CD14-positive monocyte (primary cell): Measurements from ENCODE around the gene ZC3H7A. TPM values are rescaled to one million over a fixed set of nuclear protein-coding genes. Genes with fewer than 3 reads are reported as not detected.
"Not testable (repeated sequence)": the region's sequence is repeated elsewhere in the genome, so short reads cannot be mapped to it uniquely, and the experiment has no call there.

ENCODE experiments used
- DNase-seq, 3 donors: peaks; one replicate each; pipeline ENCODE4 v3.0.0-alpha.2; 2011 to 2022
- H2AFZ ChIP-seq: 2 replicates; pipeline ENCODE4 v1.6.0; 2012; ENCODE audit warnings: mild to moderate bottlenecking, low read depth, low read length, inconsistent platforms; ENCODE audit not compliant: insufficient read depth, poor library complexity, severe bottlenecking
- H3K27ac ChIP-seq, 2 donors: 1 replicate in 1 of 2; 2 replicates in 1 of 2; pipeline ENCODE4 v1.5.1; 2012 to 2013; ENCODE audit warnings: low read length in 2 of 2, control low read depth in 1 of 2, inconsistent platforms in 1 of 2, low read depth in 1 of 2, mild to moderate bottlenecking in 1 of 2
- H3K27me3 ChIP-seq, 2 donors: one replicate each; pipeline versions ENCODE4 v1.6.0 to v1.6.1; 2011 to 2013; ENCODE audit warnings: low read length in 2 of 2; ENCODE audit not compliant: control insufficient read depth in 2 of 2, insufficient read depth in 2 of 2
- H3K36me3 ChIP-seq, 2 donors: replicated peaks in 1 of 2; 1 replicate in 1 of 2; 2 replicates in 1 of 2; pipeline versions ENCODE4 v1.5.1 to v1.6.1; 2012 to 2013; ENCODE audit warnings: low read length in 2 of 2, control low read depth in 1 of 2, inconsistent platforms in 1 of 2, mild to moderate bottlenecking in 1 of 2; ENCODE audit not compliant: insufficient read depth in 2 of 2, control insufficient read depth in 1 of 2
- H3K4me1 ChIP-seq, 2 donors: 1 replicate in 1 of 2; 2 replicates in 1 of 2; pipeline versions ENCODE4 v1.5.1 to v1.6.1; 2012 to 2013; ENCODE audit warnings: low read length in 2 of 2, control low read depth in 1 of 2, inconsistent platforms in 1 of 2, mild to moderate bottlenecking in 1 of 2, moderate library complexity in 1 of 2; ENCODE audit not compliant: insufficient read depth in 2 of 2, control insufficient read depth in 1 of 2
- H3K4me2 ChIP-seq: replicated peaks from 2 replicates; pipeline ENCODE3; 2012; ENCODE audit warnings: low read length, moderate library complexity, mild to moderate bottlenecking; ENCODE audit not compliant: poor library complexity, severe bottlenecking; ENCODE audit errors: extremely low read depth
- H3K4me3 ChIP-seq, 3 experiments: fragments of 200-600 bp in 1 of 3; sonication (generic) in 1 of 3; replicated peaks in 1 of 3; 1 replicate in 2 of 3; 2 replicates in 1 of 3; pipeline ENCODE4 v1.5.1; 2011 to 2013; ENCODE audit warnings: low read length in 3 of 3, mild to moderate bottlenecking in 3 of 3, control low read depth in 2 of 3, low read depth in 2 of 3, inconsistent platforms in 1 of 3, moderate library complexity in 1 of 3
- H3K79me2 ChIP-seq: 2 replicates; pipeline ENCODE4 v1.6.0; 2012; ENCODE audit warnings: mild to moderate bottlenecking, control low read depth, inconsistent platforms, low read length, moderate library complexity; ENCODE audit not compliant: insufficient read depth
- H3K9ac ChIP-seq: 2 replicates; pipeline ENCODE4 v1.6.0; 2017; ENCODE audit warnings: low read length, mild to moderate bottlenecking; ENCODE audit not compliant: insufficient read depth, poor library complexity, severe bottlenecking
- H3K9me3 ChIP-seq, 2 donors: replicated peaks in 1 of 2; 1 replicate in 1 of 2; 2 replicates in 1 of 2; pipeline versions ENCODE4 v1.5.1 to v1.6.1; 2012 to 2013; ENCODE audit warnings: low read length in 2 of 2, control low read depth in 1 of 2; ENCODE audit not compliant: control insufficient read depth in 1 of 2, insufficient read depth in 1 of 2
- H4K20me1 ChIP-seq: 2 replicates; pipeline ENCODE4 v1.6.0; 2012; ENCODE audit warnings: mild to moderate bottlenecking, low read length, control low read depth, moderate library complexity; ENCODE audit not compliant: insufficient read depth
- H3K27ac Mint-ChIP-seq, 7 donors: one replicate each; pipeline ENCODE4 v1.8.0; 2020; ENCODE audit warnings: mild to moderate bottlenecking in 7 of 7, mixed read lengths in 7 of 7, moderate library complexity in 6 of 7, inconsistent platforms in 2 of 7
- H3K27me3 Mint-ChIP-seq, 3 donors: one replicate each; pipeline ENCODE4 v1.8.0; 2021 to 2022; ENCODE audit warnings: low read depth in 3 of 3, mild to moderate bottlenecking in 3 of 3, mixed read lengths in 3 of 3, moderate library complexity in 3 of 3, inconsistent platforms in 1 of 3
- H3K36me3 Mint-ChIP-seq, 2 donors: one replicate each; pipeline ENCODE4 v1.8.0; 2020; ENCODE audit warnings: mixed read lengths in 2 of 2, inconsistent platforms in 1 of 2, mild to moderate bottlenecking in 1 of 2
- H3K4me1 Mint-ChIP-seq: one replicate; pipeline ENCODE4 v1.8.0; 2020; ENCODE audit warnings: mild to moderate bottlenecking, mixed read lengths
- H3K4me3 Mint-ChIP-seq, 2 donors: one replicate each; pipeline ENCODE4 v1.8.0; 2020; ENCODE audit warnings: mild to moderate bottlenecking in 2 of 2, mixed read lengths in 2 of 2, moderate library complexity in 1 of 2
- H3K9me3 Mint-ChIP-seq, 7 donors: one replicate each; pipeline ENCODE4 v1.8.0; 2020 to 2022; ENCODE audit warnings: mixed read lengths in 7 of 7, mild to moderate bottlenecking in 6 of 7, moderate library complexity in 6 of 7, inconsistent platforms in 2 of 7
- WGBS: methylation state at CpG from one replicate; pipeline ENCODE4 v1.1.5; 2013; ENCODE audit warnings: missing lambda C conversion rate; ENCODE audit not compliant: insufficient coverage; 5-methylcytosine and 5-hydroxymethylcytosine counted together
- intact Hi-C, 2 donors: fragments of 100-400 bp; cut with micrococcal nuclease; formaldehyde crosslinking; loops; one replicate each; pipeline versions ENCODE4 v1.15.0 to v1.15.1; 2023
- polyA plus RNA-seq, 3 donors: library from polyadenylated mRNA; depleted of rRNA in 1 of 3; unstranded in 2 of 3; stranded (reverse) in 1 of 3; fragments of 300-500 nt in 2 of 3; fragments of >200 nt in 1 of 3; fragmentation: Illumina TruSeq in 2 of 3; gene quantifications; 1 replicate in 2 of 3; 2 replicates in 1 of 3; pipeline ENCODE4 v1.2.3, GENCODE V29; 2012 to 2021
- TF ChIP-seq, protein P1 (sequence below): fragments of 200-600 bp; IDR thresholded peaks from one replicate; pipeline ENCODE4 v1.8.0; 2022; ENCODE audit warnings: antibody characterized with exemption, mild to moderate bottlenecking

Gene ZC3H7A
- polyA plus RNA-seq, 3 donors = 22.6 to 62.0 (median 27.5) TPM

GRCh38 chr16:11833951-11834695 is 37.1 kb upstream of the ZC3H7A start:
- H3K36me3 Mint-ChIP-seq = peaks cover 31 to 35% of the 10 kb centered on the region in 2 donors
- peaks cover 19% of the 10 kb centered on the region for H3K4me1 Mint-ChIP-seq
- no peaks in the 10 kb centered on the region for H3K79me2 ChIP-seq
- H3K27ac ChIP-seq = peak overlapping the region in 1 of 2 donors; percentile 40
- H3K4me1 ChIP-seq = peaks cover 13 to 18% of the 10 kb centered on the region in 2 donors
- H3K27ac Mint-ChIP-seq = peak overlapping the region in 1 of 7 donors; percentile 13
- intact Hi-C loops = no loop called here
- no CpG with 5 or more reads among the region's 6 CpGs for WGBS
- H4K20me1 ChIP-seq = no peaks in the 10 kb centered on the region
- peak; percentile 18 to 47 (median 34) for DNase-seq
- no peak overlapping the region for H3K9ac ChIP-seq
- H3K27me3 Mint-ChIP-seq = peaks cover 0 to 2% (median 0%) of the 10 kb centered on the region in 3 donors
- H3K9me3 ChIP-seq = no peaks in the 10 kb centered on the region
- H3K4me3 ChIP-seq = no peak overlapping the region
- H3K9me3 Mint-ChIP-seq = no peaks in the 10 kb centered on the region
- no peak overlapping the region for H2AFZ ChIP-seq
- no peaks in the 10 kb centered on the region for H3K27me3 ChIP-seq
- H3K4me3 Mint-ChIP-seq = no peak overlapping the region
- TF ChIP-seq, protein P1, sequence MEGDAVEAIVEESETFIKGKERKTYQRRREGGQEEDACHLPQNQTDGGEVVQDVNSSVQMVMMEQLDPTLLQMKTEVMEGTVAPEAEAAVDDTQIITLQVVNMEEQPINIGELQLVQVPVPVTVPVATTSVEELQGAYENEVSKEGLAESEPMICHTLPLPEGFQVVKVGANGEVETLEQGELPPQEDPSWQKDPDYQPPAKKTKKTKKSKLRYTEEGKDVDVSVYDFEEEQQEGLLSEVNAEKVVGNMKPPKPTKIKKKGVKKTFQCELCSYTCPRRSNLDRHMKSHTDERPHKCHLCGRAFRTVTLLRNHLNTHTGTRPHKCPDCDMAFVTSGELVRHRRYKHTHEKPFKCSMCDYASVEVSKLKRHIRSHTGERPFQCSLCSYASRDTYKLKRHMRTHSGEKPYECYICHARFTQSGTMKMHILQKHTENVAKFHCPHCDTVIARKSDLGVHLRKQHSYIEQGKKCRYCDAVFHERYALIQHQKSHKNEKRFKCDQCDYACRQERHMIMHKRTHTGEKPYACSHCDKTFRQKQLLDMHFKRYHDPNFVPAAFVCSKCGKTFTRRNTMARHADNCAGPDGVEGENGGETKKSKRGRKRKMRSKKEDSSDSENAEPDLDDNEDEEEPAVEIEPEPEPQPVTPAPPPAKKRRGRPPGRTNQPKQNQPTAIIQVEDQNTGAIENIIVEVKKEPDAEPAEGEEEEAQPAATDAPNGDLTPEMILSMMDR = no peak
- H3K36me3 ChIP-seq = peaks cover 31 to 33% of the 10 kb centered on the region in 2 donors
- peak overlapping the region; percentile 29 for H3K4me2 ChIP-seq

- H3K4me1 ChIP-seq = peaks cover 22 to 24% of the 10 kb centered on the region in 2 donors
- no peak overlapping the region for H3K27ac ChIP-seq
- Mint-ChIP-seq H3K27ac (no peak overlapping the region), H3K36me3 (no peaks in the 10 kb centered on the region), H3K9me3 (peaks cover 0 to 3% (median 0%) of the 10 kb centered on the region in 7 donors), H3K4me1 (peaks cover 18% of the 10 kb centered on the region), H3K4me3 (no peak overlapping the region), H3K27me3 (peaks cover 0 to 4% (median 0%) of the 10 kb centered on the region in 3 donors)
- no peaks in the 10 kb centered on the region for H3K9me3 ChIP-seq
- WGBS = 94% methylated on average over 3 of the region's 5 CpGs
- H4K20me1 ChIP-seq = no peaks in the 10 kb centered on the region
- no peak overlapping the region for H2AFZ ChIP-seq
- no peak overlapping the region for H3K4me3 ChIP-seq
- H3K9ac ChIP-seq = no peak overlapping the region
- no peak overlapping the region for H3K4me2 ChIP-seq
- TF ChIP-seq, protein P1 = no peak
- DNase-seq = no peak
- intact Hi-C loops = no loop called here
- no peaks in the 10 kb centered on the region for H3K36me3 ChIP-seq
- no peaks in the 10 kb centered on the region for H3K27me3 ChIP-seq
- no peaks in the 10 kb centered on the region for H3K79me2 ChIP-seq
Measured at GRCh38 chr16:11828696-11829095, 31.6 kb upstream of the ZC3H7A start.

DNA sequence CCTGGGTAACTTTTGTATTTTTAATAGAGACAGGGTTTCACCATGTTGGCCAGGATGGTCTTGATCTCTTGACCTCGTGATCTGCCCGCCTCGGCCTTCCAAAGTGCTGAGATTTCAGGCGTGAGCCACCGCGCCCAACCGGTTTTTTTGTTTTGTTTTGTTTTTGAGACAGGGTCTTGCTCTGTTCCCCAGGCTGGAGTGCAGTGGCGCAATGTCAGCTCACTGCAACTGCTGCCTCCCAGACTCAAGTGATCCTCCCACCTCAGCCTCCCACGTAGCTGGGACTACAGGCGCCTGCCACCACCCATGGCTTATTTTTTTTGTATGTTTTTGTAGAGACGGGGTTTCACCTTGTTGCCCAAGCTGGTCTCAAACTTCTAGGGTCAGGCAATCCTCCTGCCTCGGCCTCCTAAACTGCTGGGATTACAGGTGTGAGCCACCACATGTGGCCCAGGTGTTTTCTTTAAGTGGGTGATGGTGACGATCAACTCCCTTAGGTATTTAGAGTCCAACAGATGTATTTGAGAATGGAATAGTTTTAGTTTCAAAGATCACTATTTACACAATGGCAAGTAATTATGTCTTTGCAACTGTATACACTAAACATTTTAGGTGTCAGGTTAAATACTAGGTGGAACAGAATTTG is 28.6 kb upstream of the ZC3H7A start:
- Mint-ChIP-seq H3K4me1 (peaks cover 29% of the 10 kb centered on the region), H3K27ac (peak overlapping the region in 4 of 7 donors; percentile 41 to 76 (median 62))
- DNase-seq, H3K9me3 ChIP-seq, H3K9ac ChIP-seq, H3K36me3 ChIP-seq, H3K4me3 ChIP-seq, H4K20me1 ChIP-seq, H3K9me3 Mint-ChIP-seq, H3K4me2 ChIP-seq, intact Hi-C loops, H3K27ac ChIP-seq, H2AFZ ChIP-seq, H3K27me3 ChIP-seq, H3K36me3 Mint-ChIP-seq, H3K27me3 Mint-ChIP-seq, H3K4me3 Mint-ChIP-seq, H3K79me2 ChIP-seq: not testable (repeated sequence)
- WGBS = 93% methylated on average over 3 of the region's 13 CpGs
- peaks cover 42 to 51% of the 10 kb centered on the region in 2 donors for H3K4me1 ChIP-seq
